BLaER1 treated with 17β-estradiol and CSF1 and Interleukin-3, amounts not matched to agents 10 nM and 100 nM (cell line): Measurements from ENCODE around the gene TSPAN2.
"Not testable (repeated sequence)": the region's sequence is repeated elsewhere in the genome, so short reads cannot be mapped to it uniquely, and the experiment has no call there.

Source experiments
- H3K27ac ChIP-seq, 11 experiments: shearing (Covaris generic); formaldehyde crosslinking; 2 replicates each; pipeline ENCODE4 v1.8.1; 2022
- H3K27me3 ChIP-seq, 11 experiments: shearing (Covaris generic); formaldehyde crosslinking; 2 replicates each; pipeline ENCODE4 v1.8.1; 2022
- H3K36me3 ChIP-seq, 11 experiments: shearing (Covaris generic); formaldehyde crosslinking; 2 replicates each; pipeline ENCODE4 v1.8.1; 2022
- H3K4me1 ChIP-seq, 10 experiments: shearing (Covaris generic); formaldehyde crosslinking; 2 replicates each; pipeline ENCODE4 v1.8.1; 2022
- H3K4me2 ChIP-seq, 11 experiments: shearing (Covaris generic); formaldehyde crosslinking; 2 replicates each; pipeline ENCODE4 v1.8.1; 2022
- H3K4me3 ChIP-seq, 10 experiments: shearing (Covaris generic); formaldehyde crosslinking; 2 replicates each; pipeline ENCODE4 v1.8.1; 2022
- H3K9ac ChIP-seq, 11 experiments: shearing (Covaris generic); formaldehyde crosslinking; 2 replicates each; pipeline ENCODE4 v1.8.1; 2022
- H3K9me3 ChIP-seq, 11 experiments: shearing (Covaris generic); formaldehyde crosslinking; replicated peaks in 1 of 11; 2 replicates each; pipeline ENCODE4 v1.8.1; 2022
- H4K20me1 ChIP-seq, 11 experiments: shearing (Covaris generic); formaldehyde crosslinking; 2 replicates each; pipeline ENCODE4 v1.8.1; 2022
- Cebpa-rat ChIP-seq, 11 experiments: shearing (Covaris generic); IDR thresholded peaks; 2 replicates each; pipeline ENCODE4 v1.8.1; 2022

TSPAN2 gene

GRCh38 chr1:115041654-115042053 lies 47.6 kb downstream of the TSPAN2 start:
- Histone ChIP-seq H3K36me3 (0 out of 22 replicates have a peak, but pooled peaks cover 0 to 3% (median 0%) of the 10 kb centered on the region in 11 experiments), H3K9me3 (peaks cover 0 to 15% (median 6%) of the 10 kb centered on the region in 11 experiments; a peak in 10 of 22 replicates), H3K9ac (no peak overlapping the region), H3K27me3 (no peaks in the 10 kb centered on the region), H3K4me1 (no peaks in the 10 kb centered on the region), H3K4me2 (no peak overlapping the region), H4K20me1 (no peaks in the 10 kb centered on the region), H3K4me3 (no peak overlapping the region), H3K27ac (no peak overlapping the region)
- TF ChIP-seq Cebpa-rat (IDR thresholded peaks at IDR 0.05) = no peak

- Histone ChIP-seq H3K4me3 (no peak overlapping the region), H3K9me3 (peaks cover 0 to 10% (median 0%) of the 10 kb centered on the region in 11 experiments; a peak in 2 of 22 replicates), H3K36me3 (no peaks in the 10 kb centered on the region), H3K27me3 (no peaks in the 10 kb centered on the region), H3K27ac (no peak overlapping the region), H3K4me2 (no peak overlapping the region), H3K9ac (no peak overlapping the region), H3K4me1 (no peaks in the 10 kb centered on the region), H4K20me1 (no peaks in the 10 kb centered on the region)
- no peak for TF ChIP-seq Cebpa-rat (IDR thresholded peaks at IDR 0.05)
Measured at GRCh38 chr1:115040501-115040900, 48.8 kb downstream of the TSPAN2 start.

- Histone ChIP-seq H3K9ac (no peak overlapping the region), H3K4me3 (no peak overlapping the region), H3K9me3 (no peaks in the 10 kb centered on the region), H4K20me1 (no peaks in the 10 kb centered on the region), H3K36me3 (no peaks in the 10 kb centered on the region), H3K27ac (no peak overlapping the region), H3K4me1 (no peaks in the 10 kb centered on the region), H3K4me2 (no peak overlapping the region), H3K27me3 (no peaks in the 10 kb centered on the region)
- no peak for TF ChIP-seq Cebpa-rat (IDR thresholded peaks at IDR 0.05)
Measured at GRCh38 chr1:115036814-115037507, 52.3 kb downstream of the TSPAN2 start.

GRCh38 chr1:115035652-115036051 lies 53.7 kb downstream of the TSPAN2 start:
- H3K36me3 ChIP-seq = no peaks in the 10 kb centered on the region
- no peak overlapping the region for H3K27ac ChIP-seq
- H3K27me3 ChIP-seq = no peaks in the 10 kb centered on the region
- no peaks in the 10 kb centered on the region for H4K20me1 ChIP-seq
- H3K4me2 ChIP-seq = no peak overlapping the region
- no peaks in the 10 kb centered on the region for H3K4me1 ChIP-seq
- no peak for TF ChIP-seq Cebpa-rat (IDR thresholded peaks at IDR 0.05)
- H3K9ac ChIP-seq = no peak overlapping the region
- no peaks in the 10 kb centered on the region for H3K9me3 ChIP-seq
- no peak overlapping the region for H3K4me3 ChIP-seq

- no peak for TF ChIP-seq Cebpa-rat (IDR thresholded peaks at IDR 0.05)
- no peaks in the 10 kb centered on the region for H3K36me3 ChIP-seq
- H3K4me3 ChIP-seq = no peak overlapping the region
- no peaks in the 10 kb centered on the region for H3K9me3 ChIP-seq
- no peaks in the 10 kb centered on the region for H3K27me3 ChIP-seq
- H3K9ac ChIP-seq = no peak overlapping the region
- no peak overlapping the region for H3K4me2 ChIP-seq
- H3K27ac ChIP-seq = no peak overlapping the region
- no peaks in the 10 kb centered on the region for H3K4me1 ChIP-seq
- no peaks in the 10 kb centered on the region for H4K20me1 ChIP-seq
Measured at GRCh38 chr1:115031595-115031994, 57.7 kb downstream of the TSPAN2 start.

- no peaks in the 10 kb centered on the region for H3K9me3 ChIP-seq
- no peaks in the 10 kb centered on the region for H3K4me1 ChIP-seq
- no peaks in the 10 kb centered on the region for H4K20me1 ChIP-seq
- H3K27ac ChIP-seq = no peak within 1 kb of the TSS
- no peaks in the 10 kb centered on the region for H3K36me3 ChIP-seq
- no peaks in the 10 kb centered on the region for H3K27me3 ChIP-seq
- H3K4me2 ChIP-seq = no peak within 1 kb of the TSS
- no peak within 1 kb of the TSS for H3K9ac ChIP-seq
- no peak within 1 kb of the TSS for H3K4me3 ChIP-seq
- TF ChIP-seq Cebpa-rat (IDR thresholded peaks at IDR 0.05) = no peak
Measured at GRCh38 chr1:115029526-115029925, 59.8 kb downstream of the TSPAN2 start, which contains the start of gene TSHB. Gene TSHB, plus strand, starts transcription at chr1:115029826. Its CDS starts 3,537 bp downstream, at chr1:115033363.

- no peaks in the 10 kb centered on the region for H4K20me1 ChIP-seq
- no peak overlapping the region for H3K4me3 ChIP-seq
- TF ChIP-seq Cebpa-rat (IDR thresholded peaks at IDR 0.05) = no peak
- H3K27ac ChIP-seq = no peak overlapping the region
- no peaks in the 10 kb centered on the region for H3K4me1 ChIP-seq
- H3K36me3 ChIP-seq = no peaks in the 10 kb centered on the region
- H3K9me3 ChIP-seq = 0 out of 22 replicates have a peak, but pooled peaks cover 0 to 8% (median 0%) of the 10 kb centered on the region in 11 experiments
- no peak overlapping the region for H3K4me2 ChIP-seq
- H3K27me3 ChIP-seq = no peaks in the 10 kb centered on the region
- H3K9ac ChIP-seq = no peak overlapping the region
Measured at GRCh38 chr1:115023593-115023992, 65.7 kb downstream of the TSPAN2 start.

GRCh38 chr1:115021145-115021544 lies 68.2 kb downstream of the TSPAN2 start:
- no peak overlapping the region for H3K4me2 ChIP-seq

GRCh38 chr1:115019549-115019948 lies 69.8 kb downstream of the TSPAN2 start:
- not testable (repeated sequence) for H4K20me1 ChIP-seq, H3K4me2 ChIP-seq, H3K4me3 ChIP-seq, H3K27me3 ChIP-seq, H3K9me3 ChIP-seq, H3K9ac ChIP-seq, H3K4me1 ChIP-seq, H3K36me3 ChIP-seq, H3K27ac ChIP-seq

More at GRCh38 chr1:115021145-115021544, 68.2 kb downstream of the TSPAN2 start:
- H3K27ac ChIP-seq = no peak overlapping the region
- no peak for TF ChIP-seq Cebpa-rat (IDR thresholded peaks at IDR 0.05)
- H4K20me1 ChIP-seq = no peaks in the 10 kb centered on the region
- H3K9ac ChIP-seq = no peak overlapping the region
- H3K36me3 ChIP-seq = no peaks in the 10 kb centered on the region
- 0 out of 22 replicates have a peak, but pooled peaks cover 0 to 8% (median 0%) of the 10 kb centered on the region in 11 experiments for H3K9me3 ChIP-seq
- H3K4me3 ChIP-seq = no peak overlapping the region
- no peaks in the 10 kb centered on the region for H3K27me3 ChIP-seq
- no peaks in the 10 kb centered on the region for H3K4me1 ChIP-seq

- H3K27ac ChIP-seq = no peak overlapping the region
- no peak overlapping the region for H3K4me3 ChIP-seq
- H3K36me3 ChIP-seq = no peaks in the 10 kb centered on the region
- H3K9ac ChIP-seq = no peak overlapping the region
- no peak overlapping the region for H3K4me2 ChIP-seq
- no peaks in the 10 kb centered on the region for H3K9me3 ChIP-seq
- H4K20me1 ChIP-seq = no peaks in the 10 kb centered on the region
- 0 out of 20 replicates have a peak, but pooled peaks cover 0 to 4% (median 0%) of the 10 kb centered on the region in 10 experiments for H3K4me1 ChIP-seq
- H3K27me3 ChIP-seq = no peaks in the 10 kb centered on the region
- no peak for TF ChIP-seq Cebpa-rat (IDR thresholded peaks at IDR 0.05)
Measured at GRCh38 chr1:115013792-115014191, 75.5 kb downstream of the TSPAN2 start.
